ENCODE results near the gene P2RX6. TPM values are rescaled to one million over a fixed set of nuclear protein-coding genes. Genes with fewer than 3 reads are reported as not detected.

P2RX6 gene
- total and polyA plus RNA-seq, 2 of the 4 experiments (the other 2 are of a cell fraction): 0.90 to 1.6 TPM

DNA sequence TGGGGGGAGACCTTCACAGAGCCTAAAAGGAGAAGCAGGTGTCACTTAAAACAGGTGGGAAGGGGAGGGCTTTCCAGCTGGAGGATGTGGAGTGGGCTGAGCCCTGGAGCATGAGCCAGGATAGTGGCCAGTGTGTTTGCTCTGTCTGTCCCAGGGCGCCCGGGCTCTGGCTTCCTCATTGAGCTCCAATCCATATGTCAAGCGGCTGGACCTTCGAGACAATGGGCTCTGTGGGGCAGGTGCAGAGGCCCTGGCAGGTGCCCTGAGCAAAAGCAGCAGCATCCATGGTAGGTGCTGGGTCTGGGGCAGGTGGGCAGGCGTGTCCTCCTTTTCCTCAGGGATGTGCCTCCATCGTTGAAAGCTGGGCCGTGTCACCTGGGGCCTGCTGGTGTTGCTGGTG is 32.8 kb downstream of the P2RX6 start:
- Histone ChIP-seq H2BK20ac (ENCODE audit: low read depth, low read length) (no peak overlapping the region), H3K9ac (ENCODE audit: low read depth, low read length) (no peak overlapping the region), H2BK120ac (ENCODE audit: low read depth, low read length) (no peak overlapping the region), H2BK5ac (ENCODE audit: low read depth, low read length, poor library complexity, severe bottlenecking) (no peak overlapping the region), H4K91ac (ENCODE audit: insufficient read depth, low read depth, low read length) (no peak overlapping the region), H3K79me1 (ENCODE audit: low read depth in 1 of 2, low read length in 2 of 2) (no peaks in the 10 kb centered on the region), H3K14ac (replicated peaks; ENCODE audit: low read depth, low read length) (no peak overlapping the region), H3K4me2 (ENCODE audit: low read depth, low read length) (no peak overlapping the region), H3K23ac (ENCODE audit: low read depth, low read length) (no peak overlapping the region), H2AK9ac (replicated peaks; ENCODE audit: low read depth, low read length, poor library complexity) (no peak overlapping the region), H3K27me3 (ENCODE audit: control insufficient read depth, insufficient read depth, low read length) (no peaks in the 10 kb centered on the region; the same call in 1 of the 2 replicates), H3K56ac (ENCODE audit: extremely low read depth, insufficient read depth, low read length) (no peak overlapping the region), H3K9me1 (ENCODE audit: insufficient read depth, low read length) (peaks cover 5% of the 10 kb centered on the region; the same call in 1 of the 2 replicates), H2AFZ (replicated peaks; ENCODE audit: low read length, poor library complexity) (no peak overlapping the region), H4K8ac (ENCODE audit: low read depth in 2 of 2, low read length in 2 of 2) (no peak overlapping the region), H3K4me1 (ENCODE audit: control insufficient read depth, insufficient read depth, low read length) (peaks cover 20% of the 10 kb centered on the region), H2BK15ac (ENCODE audit: low read depth, low read length) (no peak overlapping the region), H3K9me3 (ENCODE audit: control insufficient read depth, insufficient read depth, low read length) (no peaks in the 10 kb centered on the region), H3K36me3 (ENCODE audit: control insufficient read depth, insufficient read depth, low read length) (no peaks in the 10 kb centered on the region), H2AK5ac (ENCODE audit: low read depth, low read length) (no peak overlapping the region), H4K20me1 (ENCODE audit: insufficient read depth, low read length) (no peaks in the 10 kb centered on the region), H3K4ac (ENCODE audit: low read depth, low read length) (no peak overlapping the region), H3K4me3 (ENCODE audit: insufficient read depth, low read depth, low read length) (no peak overlapping the region), H3K18ac (ENCODE audit: low read depth, low read length) (no peak overlapping the region), H3K27ac (ENCODE audit: insufficient read depth, low read length) (no peak overlapping the region), H4K5ac (ENCODE audit: low read depth, low read length) (no peak overlapping the region)
- CTCF ChIA-PET: no interaction called here
- DNase-seq (no peak), ATAC-seq (ENCODE audit: low read depth) (no peak)
- intact Hi-C loops (cut with micrococcal nuclease): no loop called here
- no TSS peak for BruUV-seq (replicated peaks)
- 85% methylated on average over 4 of the region's 7 CpGs; no CpG with 5 or more reads in 1 of the 2 experiments for WGBS, 2 experiments (ENCODE audit: extremely low coverage in 2 of 2, insufficient read length in 1 of 2)
- dilution Hi-C loops (cut with HindIII; ENCODE audit: low sequenced_read_pairs, unreplicated experiment): no loop called here
- no peak for TF ChIP-seq POLR2A (IDR thresholded peaks at IDR 0.05; ENCODE audit: low read depth, low read length)
- TF ChIP-seq MXI1 (IDR thresholded peaks at IDR 0.05; ENCODE audit: borderline replicate concordance, low read depth, low read length): no peak
- TF ChIP-seq NFE2L2 (IDR thresholded peaks at IDR 0.05; ENCODE audit: low read depth, low read length): no peak
- no peak for TF ChIP-seq MAFK (IDR thresholded peaks at IDR 0.05; ENCODE audit: low read depth, low read length)
- TF ChIP-seq RFX5 (IDR thresholded peaks at IDR 0.05; ENCODE audit: low read depth, low read length): no peak
- TF ChIP-seq, protein P1, sequence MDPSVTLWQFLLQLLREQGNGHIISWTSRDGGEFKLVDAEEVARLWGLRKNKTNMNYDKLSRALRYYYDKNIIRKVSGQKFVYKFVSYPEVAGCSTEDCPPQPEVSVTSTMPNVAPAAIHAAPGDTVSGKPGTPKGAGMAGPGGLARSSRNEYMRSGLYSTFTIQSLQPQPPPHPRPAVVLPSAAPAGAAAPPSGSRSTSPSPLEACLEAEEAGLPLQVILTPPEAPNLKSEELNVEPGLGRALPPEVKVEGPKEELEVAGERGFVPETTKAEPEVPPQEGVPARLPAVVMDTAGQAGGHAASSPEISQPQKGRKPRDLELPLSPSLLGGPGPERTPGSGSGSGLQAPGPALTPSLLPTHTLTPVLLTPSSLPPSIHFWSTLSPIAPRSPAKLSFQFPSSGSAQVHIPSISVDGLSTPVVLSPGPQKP (IDR thresholded peaks at IDR 0.05; ENCODE audit: borderline replicate concordance, low read depth, low read length): no peak
- TF ChIP-seq RCOR1 (IDR thresholded peaks at IDR 0.05; ENCODE audit: insufficient replicate concordance, low read length): no peak
- no peak for TF ChIP-seq FOS (IDR thresholded peaks at IDR 0.05; ENCODE audit: low read depth, low read length)
- no peak for TF ChIP-seq MAZ (IDR thresholded peaks at IDR 0.05; ENCODE audit: borderline replicate concordance, low read depth, low read length)
- no peak for TF ChIP-seq CHD1 (IDR thresholded peaks at IDR 0.05; ENCODE audit: low read depth, low read length)
- TF ChIP-seq CEBPB (IDR thresholded peaks at IDR 0.05; ENCODE audit: low read depth, low read length): no peak
- TF ChIP-seq, protein P2, sequence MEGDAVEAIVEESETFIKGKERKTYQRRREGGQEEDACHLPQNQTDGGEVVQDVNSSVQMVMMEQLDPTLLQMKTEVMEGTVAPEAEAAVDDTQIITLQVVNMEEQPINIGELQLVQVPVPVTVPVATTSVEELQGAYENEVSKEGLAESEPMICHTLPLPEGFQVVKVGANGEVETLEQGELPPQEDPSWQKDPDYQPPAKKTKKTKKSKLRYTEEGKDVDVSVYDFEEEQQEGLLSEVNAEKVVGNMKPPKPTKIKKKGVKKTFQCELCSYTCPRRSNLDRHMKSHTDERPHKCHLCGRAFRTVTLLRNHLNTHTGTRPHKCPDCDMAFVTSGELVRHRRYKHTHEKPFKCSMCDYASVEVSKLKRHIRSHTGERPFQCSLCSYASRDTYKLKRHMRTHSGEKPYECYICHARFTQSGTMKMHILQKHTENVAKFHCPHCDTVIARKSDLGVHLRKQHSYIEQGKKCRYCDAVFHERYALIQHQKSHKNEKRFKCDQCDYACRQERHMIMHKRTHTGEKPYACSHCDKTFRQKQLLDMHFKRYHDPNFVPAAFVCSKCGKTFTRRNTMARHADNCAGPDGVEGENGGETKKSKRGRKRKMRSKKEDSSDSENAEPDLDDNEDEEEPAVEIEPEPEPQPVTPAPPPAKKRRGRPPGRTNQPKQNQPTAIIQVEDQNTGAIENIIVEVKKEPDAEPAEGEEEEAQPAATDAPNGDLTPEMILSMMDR (conservative IDR thresholded peaks at IDR 0.05; ENCODE audit: low read depth, low read length): no peak
- TF ChIP-seq BHLHE40 (IDR thresholded peaks at IDR 0.05; ENCODE audit: low read depth, low read length): no peak
- TF ChIP-seq, protein P3, sequence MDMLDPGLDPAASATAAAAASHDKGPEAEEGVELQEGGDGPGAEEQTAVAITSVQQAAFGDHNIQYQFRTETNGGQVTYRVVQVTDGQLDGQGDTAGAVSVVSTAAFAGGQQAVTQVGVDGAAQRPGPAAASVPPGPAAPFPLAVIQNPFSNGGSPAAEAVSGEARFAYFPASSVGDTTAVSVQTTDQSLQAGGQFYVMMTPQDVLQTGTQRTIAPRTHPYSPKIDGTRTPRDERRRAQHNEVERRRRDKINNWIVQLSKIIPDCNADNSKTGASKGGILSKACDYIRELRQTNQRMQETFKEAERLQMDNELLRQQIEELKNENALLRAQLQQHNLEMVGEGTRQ (IDR thresholded peaks at IDR 0.05; ENCODE audit: low read depth, low read length): no peak
- no peak for TF ChIP-seq SMC3 (IDR thresholded peaks at IDR 0.05; ENCODE audit: low read depth, low read length)
- no peak for TF ChIP-seq RAD21 (IDR thresholded peaks at IDR 0.05; ENCODE audit: low read length)
- in situ Hi-C loops (cut with MboI; ENCODE audit: low sequenced_read_pairs): no loop called here
- POLR2A ChIA-PET (ENCODE audit: unreplicated experiment): no interaction called here
